Esophagus muscularis mucosa (tissue), 4 donors: ENCODE measurements around the gene ANKDD1A.

Experiments
- CTCF ChIP-seq, 3 experiments: fragments of 200-600 bp in 2 of 3; fragments of 450-650 bp in 1 of 3; sonication (generic) in 2 of 3; IDR thresholded peaks; one replicate each; pipeline ENCODE4 v1.5.1; 2017 to 2019; ENCODE audit warnings: antibody characterized with exemption in 3 of 3, mild to moderate bottlenecking in 2 of 3, moderate library complexity in 1 of 3
- EP300 ChIP-seq: sonication (generic); formaldehyde crosslinking; IDR thresholded peaks from one replicate; pipeline ENCODE4 v1.6.1; 2017; ENCODE audit warnings: antibody characterized with exemption
- POLR2A ChIP-seq: fragments of 450-650 bp; IDR thresholded peaks from one replicate; pipeline ENCODE4 v1.6.1; 2017; ENCODE audit warnings: antibody characterized with exemption, moderate library complexity, mild to moderate bottlenecking, low read depth
- POLR2AphosphoS5 ChIP-seq, 2 donors: sonication (generic); formaldehyde crosslinking; IDR thresholded peaks; one replicate each; pipeline ENCODE4 v1.6.1; 2017; ENCODE audit warnings: antibody characterized with exemption in 2 of 2

GRCh38 chr15:64991536-64992135, 79.9 kb downstream of the ANKDD1A start:
- TF ChIP-seq POLR2AphosphoS5 (IDR thresholded peaks at IDR 0.05) (no peak), CTCF (IDR thresholded peaks at IDR 0.05) (no peak), EP300 (no peak), POLR2A (no peak)
